ENCODE results near the gene FBL.

Gene FBL

GRCh38 chr19:39867952-39868351 lies 21.8 kb upstream of the FBL start:
- no peak for TF ChIP-seq CTCF (IDR thresholded peaks at IDR 0.05)

DNA sequence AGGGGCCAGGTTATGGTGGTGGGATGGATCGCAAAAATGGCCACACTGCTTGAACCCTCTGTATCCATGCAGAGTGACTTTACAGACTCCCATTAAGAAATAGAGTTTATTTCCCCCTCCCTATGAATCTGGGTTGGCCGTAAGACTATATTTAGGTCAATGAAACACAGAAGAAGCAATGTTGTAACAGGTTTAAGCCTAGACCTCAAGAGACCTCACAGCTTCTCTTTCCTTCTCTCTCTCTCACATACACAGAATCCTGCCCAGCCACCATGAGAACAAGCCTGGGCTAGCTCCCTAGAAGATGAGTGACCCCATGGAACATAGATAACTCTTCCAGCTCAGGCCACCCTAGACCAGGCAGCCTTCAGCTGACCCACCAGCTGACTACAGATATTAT lies 21.0 kb upstream of the FBL start:
- no peaks in the 10 kb centered on the region for H3K4me1 ChIP-seq
- H3K9ac ChIP-seq: no peak overlapping the region
- TF ChIP-seq CTCF (IDR thresholded peaks at IDR 0.05): no peak
- no peaks in the 10 kb centered on the region for H3K79me2 ChIP-seq
- no peak overlapping the region for H3K4me2 ChIP-seq (ENCODE audit: low read length)
- no peaks in the 10 kb centered on the region for H3K27me3 ChIP-seq (ENCODE audit: control insufficient read depth, insufficient read depth, low read length)
- no peak overlapping the region for H2AFZ ChIP-seq
- H3K36me3 ChIP-seq (ENCODE audit: control insufficient read depth, insufficient read depth, low read length): no peaks in the 10 kb centered on the region
- H3K9me3 ChIP-seq (ENCODE audit: control insufficient read depth, low read length): no peaks in the 10 kb centered on the region
- no peak overlapping the region for H3K4me3 ChIP-seq (ENCODE audit: low read depth, low read length)
- H3K27ac ChIP-seq: no peak overlapping the region

More at GRCh38 chr19:39867952-39868351, 21.8 kb upstream of the FBL start:
- Histone ChIP-seq H3K79me2 (no peaks in the 10 kb centered on the region), H3K9ac (no peak overlapping the region), H3K4me2 (ENCODE audit: low read length) (no peak overlapping the region), H3K4me1 (no peaks in the 10 kb centered on the region), H3K27me3 (ENCODE audit: control insufficient read depth, insufficient read depth, low read length) (no peaks in the 10 kb centered on the region), H3K27ac (no peak overlapping the region), H3K36me3 (ENCODE audit: control insufficient read depth, insufficient read depth, low read length) (no peaks in the 10 kb centered on the region), H3K9me3 (ENCODE audit: control insufficient read depth, low read length) (no peaks in the 10 kb centered on the region), H3K4me3 (ENCODE audit: low read depth, low read length) (no peak overlapping the region), H2AFZ (no peak overlapping the region)

DNA sequence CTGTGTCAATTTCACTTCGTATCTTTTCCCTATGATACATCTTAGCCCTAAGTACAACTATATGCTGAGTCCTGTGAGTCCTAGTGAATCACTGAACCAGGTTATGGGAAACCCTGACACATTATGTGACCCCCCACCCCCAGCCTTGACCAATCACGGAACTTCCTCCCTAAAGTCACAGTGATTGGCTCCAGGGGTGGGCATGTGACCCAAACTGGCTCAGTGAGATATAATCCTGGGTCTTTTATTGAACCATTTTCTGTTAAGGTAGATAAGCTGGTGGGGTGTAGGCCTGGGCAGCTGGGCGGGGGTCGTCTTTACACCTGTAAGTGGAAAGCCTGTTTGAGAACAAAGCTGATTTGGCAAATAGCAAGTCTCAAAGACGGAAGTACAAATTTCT lies 19.8 kb upstream of the FBL start:
- H3K4me2 ChIP-seq (ENCODE audit: low read length): no peak overlapping the region
- H2AFZ ChIP-seq: no peak overlapping the region
- no peak for TF ChIP-seq CTCF (IDR thresholded peaks at IDR 0.05)

DNA sequence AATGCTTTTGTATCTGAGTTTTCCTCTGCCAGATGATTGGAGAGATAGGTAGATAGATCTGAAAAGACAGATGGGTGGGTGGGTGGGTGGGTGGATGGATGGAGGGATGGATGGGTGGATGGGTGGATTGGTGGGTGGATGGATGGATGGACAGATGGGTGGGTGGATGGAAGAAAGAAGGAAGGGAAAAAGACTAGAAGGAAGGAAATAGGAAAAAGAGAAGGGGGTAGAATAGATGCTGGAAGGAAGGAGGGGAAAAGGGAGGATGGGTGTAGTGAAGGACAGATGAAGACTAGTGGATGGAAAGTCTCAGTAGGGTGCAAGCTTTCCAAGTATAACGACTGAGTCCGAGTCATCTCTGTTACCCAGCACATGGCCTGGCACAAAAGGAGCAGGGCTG lies 19.0 kb upstream of the FBL start:
- Histone ChIP-seq H3K79me2 (no peaks in the 10 kb centered on the region), H3K4me1 (no peaks in the 10 kb centered on the region), H3K9me3 (ENCODE audit: control insufficient read depth, low read length) (no peaks in the 10 kb centered on the region), H3K36me3 (ENCODE audit: control insufficient read depth, insufficient read depth, low read length) (no peaks in the 10 kb centered on the region), H3K4me3 (ENCODE audit: low read depth, low read length) (no peak overlapping the region), H3K27me3 (ENCODE audit: control insufficient read depth, insufficient read depth, low read length) (no peaks in the 10 kb centered on the region), H3K9ac (no peak overlapping the region), H3K27ac (no peak overlapping the region), H2AFZ (no peak overlapping the region), H3K4me2 (ENCODE audit: low read length) (no peak overlapping the region)
- no peak for TF ChIP-seq CTCF (IDR thresholded peaks at IDR 0.05)

More for the DNA sequence above, 19.8 kb upstream of the FBL start:
- Histone ChIP-seq H3K27ac (no peak overlapping the region), H3K79me2 (no peaks in the 10 kb centered on the region), H3K4me1 (no peaks in the 10 kb centered on the region), H3K36me3 (ENCODE audit: control insufficient read depth, insufficient read depth, low read length) (no peaks in the 10 kb centered on the region), H3K9ac (no peak overlapping the region), H3K27me3 (ENCODE audit: control insufficient read depth, insufficient read depth, low read length) (no peaks in the 10 kb centered on the region), H3K4me3 (ENCODE audit: low read depth, low read length) (no peak overlapping the region), H3K9me3 (ENCODE audit: control insufficient read depth, low read length) (no peaks in the 10 kb centered on the region)

DNA sequence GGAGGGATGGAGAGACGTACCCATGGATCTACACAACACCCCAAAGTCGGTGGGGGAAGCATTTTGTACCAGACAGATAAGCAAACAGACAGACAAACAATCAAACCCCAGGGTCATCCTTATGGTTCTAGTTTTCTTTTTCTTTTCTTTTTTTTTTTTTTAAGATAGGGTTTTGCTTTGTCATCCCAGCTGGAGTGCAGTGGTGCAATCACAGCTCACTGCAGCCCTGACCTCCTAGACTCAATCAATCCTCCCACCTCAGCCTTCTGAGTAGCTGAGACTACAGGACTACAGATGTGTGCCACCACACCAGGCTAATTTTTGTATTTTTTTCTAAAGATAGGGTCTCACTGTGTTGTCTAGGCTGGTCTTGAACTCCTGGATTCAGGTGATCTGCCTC lies 17.9 kb upstream of the FBL start:
- Histone ChIP-seq H2AFZ (no peak overlapping the region), H3K9ac (no peak overlapping the region), H3K4me3 (ENCODE audit: low read depth, low read length) (no peak overlapping the region), H3K36me3 (ENCODE audit: control insufficient read depth, insufficient read depth, low read length) (no peaks in the 10 kb centered on the region), H3K27me3 (ENCODE audit: control insufficient read depth, insufficient read depth, low read length) (no peaks in the 10 kb centered on the region), H3K9me3 (ENCODE audit: control insufficient read depth, low read length) (no peaks in the 10 kb centered on the region), H3K4me2 (ENCODE audit: low read length) (no peak overlapping the region), H3K79me2 (no peaks in the 10 kb centered on the region), H3K4me1 (no peaks in the 10 kb centered on the region), H3K27ac (no peak overlapping the region)
- TF ChIP-seq CTCF (IDR thresholded peaks at IDR 0.05): no peak
